ENCODE measurements around the gene GJA5.

DNA sequence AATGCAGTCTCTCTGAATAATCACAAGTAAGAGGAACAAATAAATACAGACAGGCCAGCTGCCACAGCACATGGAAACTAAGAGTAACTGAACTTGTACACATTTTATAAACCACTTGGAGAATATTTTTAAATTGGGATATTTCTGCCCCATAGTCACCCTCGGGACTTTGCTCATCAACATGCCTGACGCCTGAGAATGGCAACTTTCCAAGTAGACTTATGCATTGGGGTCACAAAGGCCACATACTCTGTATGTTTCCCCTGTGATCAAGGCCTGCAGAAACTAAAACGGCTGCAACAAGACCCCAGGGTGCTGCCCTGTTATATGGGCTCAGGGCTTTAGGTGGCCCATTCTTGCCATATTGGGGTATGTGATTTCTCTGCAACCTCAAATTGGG is 38.3 kb upstream of the GJA5 start:
- TF ChIP-seq, protein P1, sequence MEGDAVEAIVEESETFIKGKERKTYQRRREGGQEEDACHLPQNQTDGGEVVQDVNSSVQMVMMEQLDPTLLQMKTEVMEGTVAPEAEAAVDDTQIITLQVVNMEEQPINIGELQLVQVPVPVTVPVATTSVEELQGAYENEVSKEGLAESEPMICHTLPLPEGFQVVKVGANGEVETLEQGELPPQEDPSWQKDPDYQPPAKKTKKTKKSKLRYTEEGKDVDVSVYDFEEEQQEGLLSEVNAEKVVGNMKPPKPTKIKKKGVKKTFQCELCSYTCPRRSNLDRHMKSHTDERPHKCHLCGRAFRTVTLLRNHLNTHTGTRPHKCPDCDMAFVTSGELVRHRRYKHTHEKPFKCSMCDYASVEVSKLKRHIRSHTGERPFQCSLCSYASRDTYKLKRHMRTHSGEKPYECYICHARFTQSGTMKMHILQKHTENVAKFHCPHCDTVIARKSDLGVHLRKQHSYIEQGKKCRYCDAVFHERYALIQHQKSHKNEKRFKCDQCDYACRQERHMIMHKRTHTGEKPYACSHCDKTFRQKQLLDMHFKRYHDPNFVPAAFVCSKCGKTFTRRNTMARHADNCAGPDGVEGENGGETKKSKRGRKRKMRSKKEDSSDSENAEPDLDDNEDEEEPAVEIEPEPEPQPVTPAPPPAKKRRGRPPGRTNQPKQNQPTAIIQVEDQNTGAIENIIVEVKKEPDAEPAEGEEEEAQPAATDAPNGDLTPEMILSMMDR (IDR thresholded peaks at IDR 0.05): no peak
- no peak for TF ChIP-seq POLR2A (IDR thresholded peaks at IDR 0.05)

Measured in right lobe of liver (tissue), 4 donors.